Lower lobe of right lung (tissue), 2 donors: Measurements from ENCODE around the gene PDE4D. TPM values are rescaled to one million over a fixed set of nuclear protein-coding genes. Genes with fewer than 3 reads are reported as not detected.

Experiments
- ATAC-seq, 2 donors: fragments of 200-7000 bp; cut with Tn5 transposase; one replicate each; pipeline ENCODE4 v1.9.1; 2020 to 2022; ENCODE audit warnings: mild to moderate bottlenecking in 2 of 2, moderate library complexity in 2 of 2
- DNase-seq: peaks from one replicate; pipeline ENCODE4 v3.0.0-alpha.2; 2020
- H3K27ac ChIP-seq: fragments of 200-600 bp; one replicate; pipeline ENCODE4 v1.8.0; 2022
- H3K27me3 ChIP-seq: fragments of 200-600 bp; one replicate; pipeline ENCODE4 v1.8.0; 2022; ENCODE audit warnings: low read depth
- H3K36me3 ChIP-seq: fragments of 200-600 bp; one replicate; pipeline ENCODE4 v1.8.0; 2022; ENCODE audit warnings: mild to moderate bottlenecking
- H3K4me1 ChIP-seq: fragments of 200-600 bp; one replicate; pipeline ENCODE4 v1.8.0; 2022
- H3K4me3 ChIP-seq: fragments of 200-600 bp; one replicate; pipeline ENCODE4 v1.8.0; 2022; ENCODE audit warnings: mild to moderate bottlenecking
- H3K9me3 ChIP-seq: fragments of 200-600 bp; one replicate; pipeline ENCODE4 v1.8.0; 2022
- CTCF ChIP-seq: fragments of 200-600 bp; IDR thresholded peaks from one replicate; pipeline ENCODE4 v1.8.0; 2022; ENCODE audit warnings: antibody characterized with exemption, mild to moderate bottlenecking
- intact Hi-C: fragments of 100-400 bp; cut with DNase I; formaldehyde crosslinking; loops from one replicate; pipeline ENCODE4 v1.11.0; 2022
- microRNA-seq: library from miRNA; unstranded; fragments of <30 nt; microRNA quantifications from one replicate; pipeline ENCODE4 v1.2.0, GENCODE V29; 2020; ENCODE audit warnings: borderline number of aligned reads
- total RNA-seq: library from RNA; stranded (reverse); fragmentation: NEBNext Ultra II Directional; extraction: Animal tissue kit (Norgen Biotek cat#: 25700); gene quantifications from one replicate; pipeline ENCODE4 v1.2.1, GENCODE V29; 2021
- donor health status: DM: no; HTN: yes; CAD: no; lungs with severe emphysema.

Gene PDE4D
- total RNA-seq, 1 donor from 2014 or later: 71.3 TPM

DNA sequence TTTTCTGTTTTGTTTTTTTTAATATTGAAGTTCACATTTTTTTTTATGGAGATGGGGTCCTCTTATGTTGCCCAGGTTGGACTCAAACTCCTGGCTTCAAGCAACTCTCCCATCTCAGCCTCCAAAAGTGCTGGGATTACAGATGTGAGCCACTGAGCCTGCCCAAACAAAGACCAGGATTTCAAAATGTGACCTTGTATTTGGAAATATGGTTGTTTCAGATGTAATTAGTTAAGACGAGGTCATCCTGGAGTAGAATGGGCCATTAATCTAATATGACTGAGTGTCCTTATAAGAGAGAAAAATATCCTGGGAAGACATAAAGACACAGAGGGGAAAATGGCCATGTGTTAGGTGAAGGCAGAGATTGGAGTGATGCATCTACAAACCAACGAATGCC lies 970.2 kb downstream of the PDE4D start:
- Histone ChIP-seq H3K4me1 (peaks cover 23% of the 10 kb centered on the region), H3K9me3 (no peaks in the 10 kb centered on the region), H3K36me3 (no peaks in the 10 kb centered on the region), H3K27me3 (no peaks in the 10 kb centered on the region), H3K4me3 (no peak overlapping the region), H3K27ac (peak overlapping the region; percentile 62)
- no peak for DNase-seq
- no peak for ATAC-seq
- TF ChIP-seq CTCF: no peak
- intact Hi-C loops: no loop called here

- ATAC-seq (peak; percentile 81 to 83), DNase-seq (peak; percentile 60)
- intact Hi-C loops: no loop called here
- no peak for TF ChIP-seq CTCF
- no peaks in the 10 kb centered on the region for H3K36me3 ChIP-seq
- peak overlapping the region; percentile 2 for H3K4me3 ChIP-seq
- H3K27ac ChIP-seq: peak overlapping the region; percentile 62
- H3K4me1 ChIP-seq: peaks cover 23% of the 10 kb centered on the region
- H3K27me3 ChIP-seq: no peaks in the 10 kb centered on the region
- H3K9me3 ChIP-seq: no peaks in the 10 kb centered on the region
Observed at GRCh38 chr5:58922461-58923171, 970.9 kb downstream of the PDE4D start.

- TF ChIP-seq CTCF: no peak
- Histone ChIP-seq H3K4me3 (no peak overlapping the region), H3K36me3 (no peaks in the 10 kb centered on the region), H3K27me3 (no peaks in the 10 kb centered on the region), H3K27ac (no peak overlapping the region), H3K4me1 (peaks cover 10% of the 10 kb centered on the region), H3K9me3 (no peaks in the 10 kb centered on the region)
- ATAC-seq (no peak), DNase-seq (no peak)
- intact Hi-C loops: no loop called here
Observed at GRCh38 chr5:58921159-58921558, 972.4 kb downstream of the PDE4D start.

- H3K27ac ChIP-seq: no peak overlapping the region
- H3K27me3 ChIP-seq: no peaks in the 10 kb centered on the region
- intact Hi-C loops: no loop called here
- H3K36me3 ChIP-seq: no peaks in the 10 kb centered on the region
- ATAC-seq (no peak), DNase-seq (no peak)
- peaks cover 9% of the 10 kb centered on the region for H3K4me1 ChIP-seq
- no peaks in the 10 kb centered on the region for H3K9me3 ChIP-seq
- no peak overlapping the region for H3K4me3 ChIP-seq
- no peak for TF ChIP-seq CTCF
Observed at GRCh38 chr5:58919833-58920232, 973.7 kb downstream of the PDE4D start.

Small RNA genes within 50 kb of the gene (microRNA-seq; reads per million reads assigned to microRNA genes)
- gene MIR582: 23.6 reads per million, percentile 30 among the genes with 10 or more reads in this experiment
